Retinal pigment epithelial cell (primary cell): ENCODE data around the gene PLXNA2.

Experiments used
- DNase-seq: peaks from one replicate; pipeline ENCODE4 v3.0.0-alpha.2; 2010; ENCODE audit warnings: low read depth
- H3K4me3 ChIP-seq: 2 replicates; pipeline ENCODE4 v1.5.1; 2011; ENCODE audit warnings: mild to moderate bottlenecking, low read length, control low read depth, moderate library complexity
- CTCF ChIP-seq: conservative IDR thresholded peaks from 2 replicates; pipeline ENCODE4 v1.5.1; 2011; ENCODE audit warnings: low read depth, low read length, control low read depth, inconsistent platforms

PLXNA2 gene

GRCh38 chr1:208231881-208232661 lies 12.1 kb downstream of the PLXNA2 start:
- no peak overlapping the region for H3K4me3 ChIP-seq
- no peak for DNase-seq
- no peak for TF ChIP-seq CTCF

DNA sequence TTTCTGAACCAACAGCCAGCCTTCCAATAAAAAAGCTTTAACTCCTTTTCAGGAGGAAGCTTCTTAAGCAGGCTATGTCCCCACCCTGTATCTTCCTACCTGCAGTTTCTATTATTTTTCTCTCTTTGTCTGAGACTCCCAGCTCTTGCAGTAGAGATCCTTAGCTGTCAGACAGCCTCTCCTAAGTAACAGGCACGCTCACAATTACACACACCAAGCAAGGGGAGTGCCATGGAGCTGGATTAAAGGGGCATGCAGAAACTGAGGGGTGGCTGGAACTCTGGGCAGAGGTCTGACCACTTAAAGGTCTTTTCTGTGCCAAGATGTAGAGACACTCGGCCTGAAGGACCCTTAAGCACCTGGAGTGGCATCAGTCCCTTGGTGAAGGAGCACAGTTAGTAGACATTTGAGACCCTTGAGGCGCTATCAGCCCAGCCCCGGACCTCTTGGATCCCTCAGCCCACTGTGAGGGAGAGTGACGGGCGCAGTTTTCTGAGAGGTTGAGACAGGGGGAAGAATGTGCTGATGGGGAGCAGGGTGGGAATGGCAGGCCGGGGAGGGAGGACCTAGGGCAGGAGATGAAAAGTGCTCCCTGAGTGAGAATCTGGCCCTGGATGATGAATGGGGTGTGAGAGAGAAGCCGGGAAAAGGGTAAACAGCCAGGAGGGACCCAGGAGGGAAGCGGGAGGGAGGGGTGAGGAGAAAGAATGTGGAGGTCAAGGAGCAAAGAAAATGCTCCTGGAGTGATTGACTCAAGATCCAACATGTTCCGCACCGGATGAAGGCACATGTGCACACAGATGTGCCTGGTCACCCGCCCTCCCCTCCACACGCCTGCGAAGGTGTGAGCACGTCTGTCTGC lies 13.3 kb downstream of the PLXNA2 start:
- DNase-seq, result no peak
- no peak overlapping the region for H3K4me3 ChIP-seq
- no peak for TF ChIP-seq CTCF

DNA sequence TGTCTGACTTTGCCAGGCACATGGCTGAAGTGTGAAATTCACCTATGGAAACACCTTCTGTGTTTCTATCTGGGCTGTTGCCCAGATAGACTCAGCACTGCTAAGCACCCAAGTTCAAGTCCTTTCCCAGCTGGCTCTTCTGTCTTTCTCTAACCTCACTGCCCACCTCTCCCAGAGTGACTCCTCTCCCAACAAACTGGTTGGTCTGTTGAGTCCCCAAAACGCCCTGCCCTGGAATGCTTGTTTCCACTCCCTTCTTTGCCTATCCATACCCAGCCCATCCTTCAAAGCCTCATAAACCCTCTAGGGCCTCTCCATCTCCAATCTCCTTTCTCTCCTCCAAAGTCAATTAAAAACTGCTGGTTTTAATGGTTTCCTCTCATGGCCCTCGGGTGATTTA lies 15.6 kb downstream of the PLXNA2 start:
- TF ChIP-seq CTCF, result no peak

DNA sequence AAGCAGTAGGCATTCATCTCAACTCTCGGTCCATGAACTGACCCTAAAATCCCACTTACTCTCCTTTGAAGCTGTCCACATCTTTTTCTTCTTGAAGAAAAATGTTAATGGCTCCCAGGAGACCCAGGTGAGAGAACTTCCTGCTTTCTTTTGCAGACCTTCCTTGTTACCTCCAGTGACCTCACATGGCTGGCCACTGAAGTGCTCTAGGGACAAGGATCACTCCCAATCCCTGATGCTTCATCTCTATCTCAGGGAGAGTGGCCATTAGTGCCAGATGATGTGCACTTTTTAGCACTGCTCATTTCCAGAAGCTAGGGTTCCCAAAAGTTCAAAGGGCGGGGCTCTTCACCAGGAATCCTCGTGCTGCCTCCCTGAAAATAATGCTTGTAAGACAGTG lies 16.2 kb downstream of the PLXNA2 start:
- no peak for TF ChIP-seq CTCF
- H3K4me3 ChIP-seq, result no peak overlapping the region
- DNase-seq, result no peak

More for the DNA sequence above, 15.6 kb downstream of the PLXNA2 start:
- DNase-seq, result no peak
- H3K4me3 ChIP-seq, result no peak overlapping the region

DNA sequence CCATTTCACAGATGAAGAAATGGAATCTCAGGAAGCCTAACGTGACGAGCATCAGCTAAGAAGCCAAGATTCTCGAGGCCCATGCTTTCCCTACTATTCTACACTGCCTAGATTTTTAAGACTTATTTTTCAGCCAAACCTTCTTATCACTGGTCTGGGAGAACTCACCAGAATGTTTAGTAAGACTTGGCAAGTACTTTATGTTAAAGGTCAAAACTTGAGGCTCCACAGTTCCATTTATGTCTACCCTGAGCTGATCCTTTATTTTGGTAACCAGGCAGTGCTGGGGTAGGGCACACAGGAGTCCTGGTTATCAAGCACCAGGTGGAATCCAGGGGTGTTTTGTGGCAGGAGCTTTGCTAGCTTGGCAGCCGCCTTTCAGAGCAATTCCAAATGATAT lies 16.8 kb downstream of the PLXNA2 start:
- H3K4me3 ChIP-seq, result no peak overlapping the region
- DNase-seq, result no peak
- no peak for TF ChIP-seq CTCF

GRCh38 chr1:208225954-208226937 lies 17.9 kb downstream of the PLXNA2 start:
- no peak for DNase-seq
- H3K4me3 ChIP-seq, result no peak overlapping the region
- TF ChIP-seq CTCF, result no peak
